ENCODE measurements around the gene NCOR1.
"Not testable (repeated sequence)": the region's sequence is repeated elsewhere in the genome, so short reads cannot be mapped to it uniquely, and the experiment has no call there.

Gene NCOR1

GRCh38 chr17:16150251-16150856, 65.0 kb downstream of the NCOR1 start:
- DNase-seq = no peak

GRCh38 chr17:16148596-16148995, 66.7 kb downstream of the NCOR1 start:
- no peak for DNase-seq

- DNase-seq = not testable (repeated sequence)
These were observed 69.9 kb downstream of the NCOR1 start for GRCh38 chr17:16145319-16145890.

- no peak for DNase-seq
These were observed 73.6 kb downstream of the NCOR1 start for GRCh38 chr17:16141685-16142084.

GRCh38 chr17:16140854-16141253, 74.5 kb downstream of the NCOR1 start:
- DNase-seq = no peak

- no peak for DNase-seq
These were observed 79.9 kb downstream of the NCOR1 start for GRCh38 chr17:16135461-16135860.

GRCh38 chr17:16131593-16131992, 83.7 kb downstream of the NCOR1 start:
- DNase-seq = no peak

- DNase-seq = no peak
These were observed 85.7 kb downstream of the NCOR1 start for GRCh38 chr17:16129441-16130205.

- no peak for DNase-seq
These were observed 91.8 kb downstream of the NCOR1 start for GRCh38 chr17:16123531-16123930.

- no peak for DNase-seq
These were observed 92.5 kb downstream of the NCOR1 start for GRCh38 chr17:16122697-16123434.

- no peak for DNase-seq
These were observed 93.4 kb downstream of the NCOR1 start for GRCh38 chr17:16121915-16122314.

GRCh38 chr17:16120937-16121336, 94.4 kb downstream of the NCOR1 start:
- DNase-seq = no peak

- no peak for DNase-seq
These were observed 98.2 kb downstream of the NCOR1 start for GRCh38 chr17:16117149-16117548.

GRCh38 chr17:16115077-16115698, 100.1 kb downstream of the NCOR1 start:
- DNase-seq = not testable (repeated sequence)

GRCh38 chr17:16108871-16109270, 106.5 kb downstream of the NCOR1 start:
- DNase-seq = no peak

- no peak for DNase-seq
These were observed 106.9 kb downstream of the NCOR1 start for GRCh38 chr17:16108386-16108785.

GRCh38 chr17:16107165-16107770, 108.1 kb downstream of the NCOR1 start:
- no peak for DNase-seq

GRCh38 chr17:16106161-16106891, 109.0 kb downstream of the NCOR1 start:
- DNase-seq = no peak

GRCh38 chr17:16104189-16104588, 111.1 kb downstream of the NCOR1 start:
- no peak for DNase-seq

GRCh38 chr17:16101440-16101839, 113.9 kb downstream of the NCOR1 start:
- no peak for DNase-seq

GRCh38 chr17:16100737-16101400, 114.5 kb downstream of the NCOR1 start:
- no peak for DNase-seq

All from right kidney (tissue), 1 donor.